ENCODE measurements around the gene RERE. TPM values are rescaled to one million over a fixed set of nuclear protein-coding genes. Genes with fewer than 3 reads are reported as not detected.
A peak's percentile ranks its signal among the peaks of the same experiment; 100 is the strongest.

The RERE gene
- total RNA-seq, 1 donor from 2014 or later: 88.5 TPM

- DNase-seq (no peak), ATAC-seq (no peak)
- H3K36me3 ChIP-seq: no peaks in the 10 kb centered on the region
- H3K9me3 ChIP-seq: no peaks in the 10 kb centered on the region
- no peaks in the 10 kb centered on the region for H3K27me3 ChIP-seq (ENCODE audit: low read depth)
- intact Hi-C loops (cut with DNase I): no loop called here
- no peak for TF ChIP-seq CTCF (IDR thresholded peaks at IDR 0.05)
- no peak overlapping the region for H3K27ac ChIP-seq
- no peak overlapping the region for H3K4me3 ChIP-seq
- H3K4me1 ChIP-seq: peaks cover 15% of the 10 kb centered on the region
Measured at GRCh38 chr1:8344893-8345507, 472.4 kb downstream of the RERE start.

- peak; percentile 74 to 80 for ATAC-seq
- Histone ChIP-seq H3K27ac (peak overlapping the region; percentile 71), H3K4me3 (peak overlapping the region; percentile 17), H3K27me3 (ENCODE audit: low read depth) (no peaks in the 10 kb centered on the region), H3K9me3 (no peaks in the 10 kb centered on the region), H3K36me3 (no peaks in the 10 kb centered on the region), H3K4me1 (peaks cover 15% of the 10 kb centered on the region)
- TF ChIP-seq CTCF (IDR thresholded peaks at IDR 0.05): no peak
- intact Hi-C loops (cut with DNase I): no loop called here
- peak; percentile 67 for DNase-seq
Measured at GRCh38 chr1:8343464-8344001, 473.9 kb downstream of the RERE start.

- intact Hi-C loops (cut with DNase I): no loop called here
- peaks cover 15% of the 10 kb centered on the region for H3K4me1 ChIP-seq
- ATAC-seq (peak in 1 of 2 donors; percentile 25), DNase-seq (peak; percentile 43)
- H3K4me3 ChIP-seq: no peak overlapping the region
- H3K9me3 ChIP-seq: no peaks in the 10 kb centered on the region
- no peaks in the 10 kb centered on the region for H3K27me3 ChIP-seq (ENCODE audit: low read depth)
- no peak for TF ChIP-seq CTCF (IDR thresholded peaks at IDR 0.05)
- H3K27ac ChIP-seq: peak overlapping the region; percentile 71
- H3K36me3 ChIP-seq: no peaks in the 10 kb centered on the region
Measured at GRCh38 chr1:8343044-8343443, 474.4 kb downstream of the RERE start.

- no peak overlapping the region for H3K4me3 ChIP-seq
- no peaks in the 10 kb centered on the region for H3K36me3 ChIP-seq
- no peak for TF ChIP-seq CTCF (IDR thresholded peaks at IDR 0.05)
- DNase-seq: no peak
- peaks cover 15% of the 10 kb centered on the region for H3K4me1 ChIP-seq
- ATAC-seq: peak in 1 of 2 donors; percentile 15
- H3K9me3 ChIP-seq: no peaks in the 10 kb centered on the region
- H3K27me3 ChIP-seq (ENCODE audit: low read depth): no peaks in the 10 kb centered on the region
- no peak overlapping the region for H3K27ac ChIP-seq
- intact Hi-C loops (cut with DNase I): no loop called here
Measured at GRCh38 chr1:8342325-8342724, 475.1 kb downstream of the RERE start.

- no peak for DNase-seq
- TF ChIP-seq CTCF (IDR thresholded peaks at IDR 0.05): no peak
- Histone ChIP-seq H3K4me1 (peaks cover 15% of the 10 kb centered on the region), H3K36me3 (no peaks in the 10 kb centered on the region), H3K4me3 (no peak overlapping the region), H3K27me3 (ENCODE audit: low read depth) (no peaks in the 10 kb centered on the region), H3K27ac (no peak overlapping the region), H3K9me3 (no peaks in the 10 kb centered on the region)
- ATAC-seq: no peak
- intact Hi-C loops (cut with DNase I): no loop called here
Measured at GRCh38 chr1:8340448-8340847, 477.0 kb downstream of the RERE start.

Measured in lower lobe of right lung (tissue), 2 donors.